ENCODE data around the gene DPP4. TPM values are rescaled to one million over a fixed set of nuclear protein-coding genes. Genes with fewer than 3 reads are reported as not detected.

DPP4 gene
- polyA plus RNA-seq, 1 donor (not counting 4 experiments of a cell fraction or from before 2014, with no cell fraction given), result 1.1 TPM

DNA sequence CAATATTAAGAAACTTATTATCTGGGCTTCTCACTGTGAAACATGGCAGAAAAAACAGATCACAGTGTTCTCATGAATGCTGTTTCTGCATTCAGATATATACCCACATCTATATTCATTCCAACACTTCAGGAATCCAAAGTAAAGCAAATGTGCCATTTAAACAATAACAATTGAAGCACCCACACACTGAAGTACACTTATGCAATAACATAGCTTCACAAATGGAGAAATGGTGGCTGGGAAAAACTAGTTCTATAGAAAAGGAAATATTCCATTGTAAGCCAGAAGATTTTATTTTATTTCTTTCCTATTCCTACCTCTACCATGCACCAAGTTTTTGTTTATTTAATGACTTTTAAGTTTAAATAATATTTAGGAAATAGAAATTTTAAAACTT is 111.9 kb downstream of the DPP4 start:
- no peak overlapping the region for H3K4me2 ChIP-seq (ENCODE audit: control insufficient read depth, extremely low read depth, insufficient read depth, low read depth, low read length)
- H3K9me1 ChIP-seq (ENCODE audit: control insufficient read depth, extremely low read depth, insufficient read depth, low read length), result no peaks in the 10 kb centered on the region
- H4K20me1 ChIP-seq (ENCODE audit: control insufficient read depth, extremely low read depth, insufficient read depth, low read length), result no peaks in the 10 kb centered on the region
- FAIRE-seq (no peak), DNase-seq (ENCODE audit: low read depth, low spot score) (no peak)
- H3K9ac ChIP-seq (ENCODE audit: control insufficient read depth, extremely low read depth, insufficient read depth, low read length), result no peak overlapping the region
- no peaks in the 10 kb centered on the region for H3K27me3 ChIP-seq (ENCODE audit: control insufficient read depth, extremely low read depth, insufficient read depth, low read length)
- H3K4me1 ChIP-seq (ENCODE audit: control insufficient read depth, extremely low read depth, insufficient read depth, low read length), result no peaks in the 10 kb centered on the region
- H3K4me3 ChIP-seq (ENCODE audit: control insufficient read depth in 2 of 3, extremely low read depth in 1 of 3, insufficient read depth in 2 of 3, low read depth in 1 of 3, low read length in 3 of 3), result no peak overlapping the region
- no peaks in the 10 kb centered on the region for H3K9me3 ChIP-seq (ENCODE audit: control insufficient read depth, low read depth, low read length)
- no peak overlapping the region for H3K27ac ChIP-seq (ENCODE audit: control insufficient read depth, insufficient read depth, low read length)
- TF ChIP-seq EZH2 (IDR thresholded peaks at IDR 0.05; ENCODE audit: low read length), result no peak
- TF ChIP-seq, protein P1, sequence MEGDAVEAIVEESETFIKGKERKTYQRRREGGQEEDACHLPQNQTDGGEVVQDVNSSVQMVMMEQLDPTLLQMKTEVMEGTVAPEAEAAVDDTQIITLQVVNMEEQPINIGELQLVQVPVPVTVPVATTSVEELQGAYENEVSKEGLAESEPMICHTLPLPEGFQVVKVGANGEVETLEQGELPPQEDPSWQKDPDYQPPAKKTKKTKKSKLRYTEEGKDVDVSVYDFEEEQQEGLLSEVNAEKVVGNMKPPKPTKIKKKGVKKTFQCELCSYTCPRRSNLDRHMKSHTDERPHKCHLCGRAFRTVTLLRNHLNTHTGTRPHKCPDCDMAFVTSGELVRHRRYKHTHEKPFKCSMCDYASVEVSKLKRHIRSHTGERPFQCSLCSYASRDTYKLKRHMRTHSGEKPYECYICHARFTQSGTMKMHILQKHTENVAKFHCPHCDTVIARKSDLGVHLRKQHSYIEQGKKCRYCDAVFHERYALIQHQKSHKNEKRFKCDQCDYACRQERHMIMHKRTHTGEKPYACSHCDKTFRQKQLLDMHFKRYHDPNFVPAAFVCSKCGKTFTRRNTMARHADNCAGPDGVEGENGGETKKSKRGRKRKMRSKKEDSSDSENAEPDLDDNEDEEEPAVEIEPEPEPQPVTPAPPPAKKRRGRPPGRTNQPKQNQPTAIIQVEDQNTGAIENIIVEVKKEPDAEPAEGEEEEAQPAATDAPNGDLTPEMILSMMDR (optimal IDR thresholded peaks at IDR 0.05 in 1 of 3, IDR thresholded peaks at IDR 0.05 in 1 of 3, conservative IDR thresholded peaks at IDR 0.05 in 1 of 3; ENCODE audit: extremely low read depth in 1 of 3, insufficient read depth in 2 of 3, low read length in 3 of 3), result no peak
- no peaks in the 10 kb centered on the region for H3K36me3 ChIP-seq (ENCODE audit: control insufficient read depth in 2 of 2, extremely low read depth in 1 of 2, insufficient read depth in 2 of 2, low read length in 2 of 2)
- H3K79me2 ChIP-seq (ENCODE audit: control insufficient read depth, insufficient read depth, low read length), result no peaks in the 10 kb centered on the region
- dilution Hi-C loops (cut with MboI; ENCODE audit: extremely low pct_ligation_motif_present, low sequenced_read_pairs), result no loop called here
- no peak overlapping the region for H2AFZ ChIP-seq (ENCODE audit: control insufficient read depth, low read length)

DNA sequence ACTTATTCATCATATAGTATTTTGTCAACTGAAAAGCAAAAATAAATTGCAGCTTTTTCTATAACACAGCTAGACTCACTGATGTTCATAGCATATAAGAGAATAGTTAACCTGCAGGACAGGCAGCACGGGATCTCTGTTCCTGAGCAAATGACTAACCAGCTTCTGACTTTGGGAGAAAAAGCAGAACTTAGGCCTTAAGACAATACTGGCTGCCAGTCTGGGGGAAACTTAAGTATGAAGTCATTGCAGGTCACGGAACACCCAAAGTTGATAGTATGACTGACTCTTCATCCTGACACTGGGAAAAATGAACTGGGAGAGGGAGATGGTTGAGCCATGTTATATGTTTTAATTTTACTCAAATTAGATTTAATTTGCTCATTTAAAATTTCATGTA is 113.0 kb downstream of the DPP4 start:
- DNase-seq (ENCODE audit: low read depth, low spot score) (no peak), FAIRE-seq (no peak)
- dilution Hi-C loops (cut with MboI; ENCODE audit: extremely low pct_ligation_motif_present, low sequenced_read_pairs), result no loop called here
- Histone ChIP-seq H3K9me1 (ENCODE audit: control insufficient read depth, extremely low read depth, insufficient read depth, low read length) (no peaks in the 10 kb centered on the region), H3K27ac (ENCODE audit: control insufficient read depth, insufficient read depth, low read length) (no peak overlapping the region), H3K36me3 (ENCODE audit: control insufficient read depth in 2 of 2, extremely low read depth in 1 of 2, insufficient read depth in 2 of 2, low read length in 2 of 2) (no peaks in the 10 kb centered on the region), H3K4me3 (ENCODE audit: control insufficient read depth in 2 of 3, extremely low read depth in 1 of 3, insufficient read depth in 2 of 3, low read depth in 1 of 3, low read length in 3 of 3) (no peak overlapping the region), H3K4me2 (ENCODE audit: control insufficient read depth, extremely low read depth, insufficient read depth, low read depth, low read length) (no peak overlapping the region), H2AFZ (ENCODE audit: control insufficient read depth, low read length) (no peak overlapping the region), H3K27me3 (ENCODE audit: control insufficient read depth, extremely low read depth, insufficient read depth, low read length) (no peaks in the 10 kb centered on the region), H3K4me1 (ENCODE audit: control insufficient read depth, extremely low read depth, insufficient read depth, low read length) (no peaks in the 10 kb centered on the region), H4K20me1 (ENCODE audit: control insufficient read depth, extremely low read depth, insufficient read depth, low read length) (no peaks in the 10 kb centered on the region), H3K9ac (ENCODE audit: control insufficient read depth, extremely low read depth, insufficient read depth, low read length) (no peak overlapping the region), H3K9me3 (ENCODE audit: control insufficient read depth, low read depth, low read length) (no peaks in the 10 kb centered on the region), H3K79me2 (ENCODE audit: control insufficient read depth, insufficient read depth, low read length) (no peaks in the 10 kb centered on the region)
- TF ChIP-seq EZH2 (IDR thresholded peaks at IDR 0.05; ENCODE audit: low read length), result no peak
- TF ChIP-seq, protein P1 (optimal IDR thresholded peaks at IDR 0.05 in 1 of 3, IDR thresholded peaks at IDR 0.05 in 1 of 3, conservative IDR thresholded peaks at IDR 0.05 in 1 of 3; ENCODE audit: extremely low read depth in 1 of 3, insufficient read depth in 2 of 3, low read length in 3 of 3), result no peak

Data from keratinocyte (primary cell).